Stimulated activated memory B cell treated with anti-CD40 and anti-IgM and Interleukin-4, amounts not matched to agents 10 μg/mL and 1 μg/mL and 100 μg/mL, for 72 hours (primary cell): ENCODE results near the gene KCNH5.
"Not testable (repeated sequence)": the region's sequence is repeated elsewhere in the genome, so short reads cannot be mapped to it uniquely, and the experiment has no call there.

Experiments used
- ATAC-seq: fragments of 150-1000 bp; cut with Tn5 transposase; 2 replicates; pipeline ENCODE4 v1.10.0; 2021
- H3K27ac Mint-ChIP-seq: one replicate; pipeline ENCODE4 v1.8.0; 2022; ENCODE audit warnings: mild to moderate bottlenecking, mixed read lengths
- H3K27me3 Mint-ChIP-seq: one replicate; pipeline ENCODE4 v1.8.0; 2022; ENCODE audit warnings: mixed read lengths
- H3K36me3 Mint-ChIP-seq: one replicate; pipeline ENCODE4 v1.8.0; 2022; ENCODE audit warnings: mixed read lengths
- H3K4me1 Mint-ChIP-seq: one replicate; pipeline ENCODE4 v1.8.0; 2022; ENCODE audit warnings: mixed read lengths
- H3K4me3 Mint-ChIP-seq: one replicate; pipeline ENCODE4 v1.8.0; 2022; ENCODE audit warnings: mild to moderate bottlenecking, moderate library complexity, mixed read lengths
- H3K9me3 Mint-ChIP-seq: one replicate; pipeline ENCODE4 v1.8.0; 2022; ENCODE audit warnings: mixed read lengths

The KCNH5 gene

DNA sequence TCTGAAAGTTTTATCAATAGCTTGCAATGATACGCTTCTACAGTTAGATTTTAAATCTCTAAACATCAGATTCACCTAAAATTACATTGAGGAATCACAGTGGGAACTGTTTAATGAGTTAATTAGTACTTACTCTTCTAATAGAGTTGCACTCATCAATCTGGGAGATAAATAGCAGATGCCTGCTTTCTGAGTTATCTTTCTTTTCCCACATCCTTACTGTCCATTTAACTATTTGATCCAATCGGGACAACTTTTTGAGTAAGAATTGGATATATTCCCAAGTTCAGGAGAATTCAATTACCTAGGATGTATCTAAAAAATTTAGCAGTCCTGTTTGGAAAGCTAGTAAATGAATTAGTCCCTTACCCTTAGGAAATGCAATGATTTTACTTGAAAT is 162.3 kb downstream of the KCNH5 start:
- no peaks in the 10 kb centered on the region for H3K9me3 Mint-ChIP-seq
- no peaks in the 10 kb centered on the region for H3K27me3 Mint-ChIP-seq
- H3K4me1 Mint-ChIP-seq, result no peaks in the 10 kb centered on the region
- H3K27ac Mint-ChIP-seq, result no peak overlapping the region
- H3K4me3 Mint-ChIP-seq, result no peak overlapping the region
- no peak for ATAC-seq
- H3K36me3 Mint-ChIP-seq, result no peaks in the 10 kb centered on the region

GRCh38 chr14:62866376-62866775 is 178.9 kb downstream of the KCNH5 start:
- Mint-ChIP-seq H3K36me3 (no peaks in the 10 kb centered on the region), H3K9me3 (peaks cover 2% of the 10 kb centered on the region), H3K4me3 (no peak overlapping the region), H3K27me3 (no peaks in the 10 kb centered on the region), H3K27ac (no peak overlapping the region), H3K4me1 (no peaks in the 10 kb centered on the region)
- no peak for ATAC-seq

DNA sequence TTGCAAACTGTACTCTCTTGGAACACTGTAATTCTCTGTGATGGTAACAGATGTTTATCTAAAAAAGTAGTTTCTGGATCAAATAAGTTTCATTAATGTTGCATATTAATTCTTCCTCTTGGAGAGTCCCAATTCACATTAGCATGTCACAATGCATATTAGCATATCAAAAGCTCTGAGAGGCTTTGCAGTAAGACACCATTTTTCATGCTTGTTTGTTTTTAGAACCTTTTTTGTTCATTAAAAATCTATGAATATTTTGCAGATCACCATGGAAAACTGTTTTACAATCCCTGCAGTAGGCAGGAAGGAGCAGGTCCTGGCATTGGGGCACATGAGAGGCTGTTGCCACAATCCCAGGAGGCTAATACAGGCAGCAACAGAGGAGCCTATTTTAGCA is 180.7 kb downstream of the KCNH5 start:
- Mint-ChIP-seq H3K27ac (no peak overlapping the region), H3K9me3 (peaks cover 2% of the 10 kb centered on the region), H3K4me3 (no peak overlapping the region), H3K4me1 (no peaks in the 10 kb centered on the region), H3K27me3 (no peaks in the 10 kb centered on the region), H3K36me3 (no peaks in the 10 kb centered on the region)
- no peak for ATAC-seq

- not testable (repeated sequence) for H3K4me1 Mint-ChIP-seq, H3K4me3 Mint-ChIP-seq, H3K27ac Mint-ChIP-seq, H3K9me3 Mint-ChIP-seq, ATAC-seq, H3K36me3 Mint-ChIP-seq, H3K27me3 Mint-ChIP-seq
These were observed 187.2 kb downstream of the KCNH5 start for GRCh38 chr14:62858011-62858410.

- Mint-ChIP-seq H3K4me1 (no peaks in the 10 kb centered on the region), H3K27ac (no peak overlapping the region), H3K27me3 (no peaks in the 10 kb centered on the region), H3K4me3 (no peak overlapping the region), H3K36me3 (no peaks in the 10 kb centered on the region), H3K9me3 (peaks cover 2% of the 10 kb centered on the region)
- no peak for ATAC-seq
These were observed 190.3 kb downstream of the KCNH5 start for GRCh38 chr14:62854951-62855350.

DNA sequence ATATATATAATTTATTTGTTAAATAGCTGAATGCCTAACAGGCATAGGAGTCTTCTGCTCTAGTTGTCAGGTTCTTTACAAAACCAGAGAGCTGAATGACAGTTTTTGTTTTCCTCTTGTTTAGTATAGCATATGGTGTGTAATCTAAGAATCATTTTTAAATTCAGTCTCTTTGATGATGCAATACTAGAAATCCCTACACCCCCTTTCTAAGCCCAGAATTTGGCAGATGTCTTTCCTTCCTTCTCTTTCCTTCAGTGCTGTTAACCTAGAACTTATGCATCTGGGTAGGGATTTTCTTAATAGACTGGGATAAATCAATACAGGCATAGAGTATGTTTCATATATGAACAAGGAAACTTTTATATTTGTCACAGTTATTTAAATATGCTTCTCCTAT is 198.1 kb downstream of the KCNH5 start:
- no peak for ATAC-seq
- H3K9me3 Mint-ChIP-seq, result no peaks in the 10 kb centered on the region
- H3K4me3 Mint-ChIP-seq, result no peak overlapping the region
- H3K27ac Mint-ChIP-seq, result no peak overlapping the region
- H3K4me1 Mint-ChIP-seq, result no peaks in the 10 kb centered on the region
- no peaks in the 10 kb centered on the region for H3K27me3 Mint-ChIP-seq
- H3K36me3 Mint-ChIP-seq, result no peaks in the 10 kb centered on the region

GRCh38 chr14:62844546-62844945 is 200.7 kb downstream of the KCNH5 start:
- H3K4me1 Mint-ChIP-seq, result no peaks in the 10 kb centered on the region
- H3K27ac Mint-ChIP-seq, result no peak overlapping the region
- no peaks in the 10 kb centered on the region for H3K9me3 Mint-ChIP-seq
- no peaks in the 10 kb centered on the region for H3K36me3 Mint-ChIP-seq
- ATAC-seq, result no peak
- no peaks in the 10 kb centered on the region for H3K27me3 Mint-ChIP-seq
- no peak overlapping the region for H3K4me3 Mint-ChIP-seq

GRCh38 chr14:62824086-62824485 is 221.2 kb downstream of the KCNH5 start:
- no peaks in the 10 kb centered on the region for H3K4me1 Mint-ChIP-seq
- H3K27ac Mint-ChIP-seq, result no peak overlapping the region
- H3K36me3 Mint-ChIP-seq, result no peaks in the 10 kb centered on the region
- no peak for ATAC-seq
- peaks cover 18% of the 10 kb centered on the region for H3K9me3 Mint-ChIP-seq
- H3K27me3 Mint-ChIP-seq, result no peaks in the 10 kb centered on the region
- no peak overlapping the region for H3K4me3 Mint-ChIP-seq

DNA sequence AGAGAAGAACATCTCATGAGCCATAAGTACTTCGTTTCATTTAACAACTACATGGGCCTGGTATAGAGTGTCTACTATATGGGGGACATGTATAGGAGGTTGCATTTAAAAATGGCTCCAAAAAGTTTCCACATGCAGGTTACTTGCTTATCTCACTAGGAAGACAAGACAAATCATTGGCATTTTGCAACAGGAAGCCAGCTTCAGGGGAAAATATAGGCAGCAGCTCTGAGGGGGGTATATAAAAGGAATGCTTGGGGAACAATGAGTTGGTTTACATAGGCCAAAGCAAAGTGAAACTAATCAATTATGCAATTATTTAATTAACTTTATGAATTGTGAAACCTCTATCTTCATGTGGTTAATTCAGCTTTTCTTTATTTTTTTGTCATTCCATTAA is 225.3 kb downstream of the KCNH5 start:
- Mint-ChIP-seq H3K9me3 (peaks cover 18% of the 10 kb centered on the region), H3K36me3 (no peaks in the 10 kb centered on the region), H3K4me3 (no peak overlapping the region), H3K27me3 (no peaks in the 10 kb centered on the region), H3K27ac (no peak overlapping the region), H3K4me1 (no peaks in the 10 kb centered on the region)
- ATAC-seq, result no peak

GRCh38 chr14:62807636-62808035 is 237.6 kb downstream of the KCNH5 start:
- Mint-ChIP-seq H3K4me3 (no peak overlapping the region), H3K9me3 (peaks cover 3% of the 10 kb centered on the region), H3K27me3 (no peaks in the 10 kb centered on the region), H3K4me1 (no peaks in the 10 kb centered on the region), H3K36me3 (no peaks in the 10 kb centered on the region), H3K27ac (no peak overlapping the region)
- no peak for ATAC-seq

- H3K27me3 Mint-ChIP-seq, result no peaks in the 10 kb centered on the region
- H3K4me1 Mint-ChIP-seq, result no peaks in the 10 kb centered on the region
- H3K27ac Mint-ChIP-seq, result no peak overlapping the region
- H3K36me3 Mint-ChIP-seq, result no peaks in the 10 kb centered on the region
- peaks cover 5% of the 10 kb centered on the region for H3K9me3 Mint-ChIP-seq
- no peak overlapping the region for H3K4me3 Mint-ChIP-seq
- ATAC-seq, result no peak
These were observed 244.7 kb downstream of the KCNH5 start for GRCh38 chr14:62800577-62800976.

- H3K27ac Mint-ChIP-seq, result no peak overlapping the region
- ATAC-seq, result no peak
- H3K27me3 Mint-ChIP-seq, result no peaks in the 10 kb centered on the region
- H3K36me3 Mint-ChIP-seq, result no peaks in the 10 kb centered on the region
- H3K4me3 Mint-ChIP-seq, result no peak overlapping the region
- H3K4me1 Mint-ChIP-seq, result no peaks in the 10 kb centered on the region
- H3K9me3 Mint-ChIP-seq, result peaks cover 4% of the 10 kb centered on the region
These were observed 248.8 kb downstream of the KCNH5 start for GRCh38 chr14:62796431-62796830.

DNA sequence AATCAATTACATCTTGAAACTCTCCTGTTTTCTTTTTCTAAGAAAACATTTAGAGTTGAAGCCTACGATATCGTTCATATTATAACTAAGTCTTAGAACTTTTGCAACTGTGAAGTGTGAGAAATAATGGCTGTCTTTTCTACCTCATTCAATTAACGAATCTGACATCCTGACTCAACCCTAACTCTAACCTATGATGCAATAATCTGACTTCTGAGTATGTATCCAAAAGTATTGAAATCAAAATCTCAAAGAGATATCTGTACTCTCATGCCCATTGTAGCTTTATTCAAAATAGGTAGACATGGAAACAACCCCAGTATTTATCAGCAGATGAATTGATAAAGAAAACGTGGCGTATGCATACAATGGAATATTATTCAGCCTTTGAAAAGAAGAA is 252.7 kb downstream of the KCNH5 start:
- no peak for ATAC-seq
- H3K36me3 Mint-ChIP-seq, result no peaks in the 10 kb centered on the region
- H3K4me3 Mint-ChIP-seq, result no peak overlapping the region
- no peaks in the 10 kb centered on the region for H3K4me1 Mint-ChIP-seq
- H3K9me3 Mint-ChIP-seq, result peaks cover 4% of the 10 kb centered on the region
- no peaks in the 10 kb centered on the region for H3K27me3 Mint-ChIP-seq
- H3K27ac Mint-ChIP-seq, result no peak overlapping the region

DNA sequence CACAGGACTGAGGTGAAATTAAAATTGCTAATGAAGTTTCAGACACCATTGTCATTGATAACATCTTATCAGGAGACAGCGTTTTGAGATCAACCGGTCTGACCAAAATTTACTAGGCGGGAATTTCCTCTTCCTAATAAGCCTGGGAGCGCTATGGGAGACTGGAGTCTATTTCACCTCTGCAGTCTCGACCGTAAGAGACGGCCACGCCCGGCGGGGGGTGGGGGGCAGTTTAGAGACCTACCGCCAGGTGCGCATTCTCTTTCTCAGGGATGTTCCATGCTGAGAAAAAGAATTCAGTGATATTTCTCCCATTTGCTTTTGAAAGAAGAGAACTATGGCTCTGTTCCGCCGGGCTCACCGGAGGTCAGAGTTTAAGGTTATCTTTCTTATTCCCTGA is 263.9 kb downstream of the KCNH5 start:
- H3K36me3 Mint-ChIP-seq, H3K27ac Mint-ChIP-seq, H3K4me1 Mint-ChIP-seq, ATAC-seq, H3K9me3 Mint-ChIP-seq, H3K4me3 Mint-ChIP-seq, H3K27me3 Mint-ChIP-seq: not testable (repeated sequence)

GRCh38 chr14:62778852-62779251 is 266.4 kb downstream of the KCNH5 start:
- Mint-ChIP-seq H3K36me3 (no peaks in the 10 kb centered on the region), H3K4me1 (no peaks in the 10 kb centered on the region), H3K27ac (no peak overlapping the region), H3K4me3 (no peak overlapping the region), H3K27me3 (no peaks in the 10 kb centered on the region), H3K9me3 (peaks cover 6% of the 10 kb centered on the region)
- ATAC-seq, result no peak

DNA sequence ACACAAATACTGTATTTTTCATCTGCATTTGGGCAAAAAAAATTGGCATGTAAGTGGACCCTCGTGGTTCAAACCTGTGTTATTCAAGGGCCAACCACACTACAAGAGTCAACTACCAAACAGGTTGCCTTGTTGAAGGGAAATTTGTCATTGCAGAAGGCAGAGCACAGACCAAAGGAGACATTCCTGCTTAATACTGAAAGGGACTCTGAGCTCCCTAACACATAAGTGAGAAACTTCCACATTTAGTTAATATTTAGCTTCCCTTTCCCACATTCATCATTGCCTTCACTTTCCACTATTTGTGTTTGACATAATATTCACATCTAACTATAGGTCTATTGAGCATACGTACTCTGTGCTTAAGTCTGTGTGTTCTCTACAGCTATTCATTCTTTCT is 266.9 kb downstream of the KCNH5 start:
- Mint-ChIP-seq H3K36me3 (no peaks in the 10 kb centered on the region), H3K27ac (no peak overlapping the region), H3K4me3 (no peak overlapping the region), H3K4me1 (no peaks in the 10 kb centered on the region), H3K9me3 (peaks cover 6% of the 10 kb centered on the region), H3K27me3 (no peaks in the 10 kb centered on the region)
- no peak for ATAC-seq

GRCh38 chr14:62777510-62777909 is 267.7 kb downstream of the KCNH5 start:
- Mint-ChIP-seq H3K36me3 (no peaks in the 10 kb centered on the region), H3K27me3 (no peaks in the 10 kb centered on the region), H3K4me1 (no peaks in the 10 kb centered on the region), H3K9me3 (peaks cover 6% of the 10 kb centered on the region), H3K27ac (no peak overlapping the region), H3K4me3 (no peak overlapping the region)
- ATAC-seq, result no peak
